ENCODE measurements around the gene GPATCH8. TPM values are rescaled to one million over a fixed set of nuclear protein-coding genes. Genes with fewer than 3 reads are reported as not detected.

Gene GPATCH8
- total and polyA plus RNA-seq, 9 of the 15 experiments (the other 6 are each of a cell fraction or from before 2014, with no cell fraction given) = 10.6 to 29.6 (median 13.2) TPM

DNA sequence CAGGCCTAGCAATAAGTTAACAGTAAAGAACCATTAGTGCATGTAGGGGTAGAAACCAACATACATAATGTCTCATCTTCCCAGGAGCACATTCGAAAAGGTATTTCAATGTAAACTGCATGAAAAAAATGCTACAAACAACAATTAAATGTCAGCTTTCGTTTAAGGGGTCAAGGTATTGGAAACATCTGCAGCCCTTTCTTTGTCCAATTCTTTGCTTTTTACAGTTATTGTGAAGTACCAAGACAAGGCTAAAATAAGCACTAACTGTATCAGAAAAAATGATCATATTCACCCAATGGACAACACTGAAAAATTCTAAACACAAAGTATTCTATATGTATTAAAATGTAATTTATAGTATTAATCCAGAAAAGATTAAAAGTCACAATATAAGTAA, 37.9 kb downstream of the GPATCH8 start:
- 77% methylated on average over 2 of the region's 2 CpGs for WGBS (ENCODE audit: insufficient coverage, low coverage, missing lambda C conversion rate)
- ChIA-PET CTCF (ENCODE audit: low intra/inter-chr PET ratio) (no interaction called here), POLR2A (interaction anchor here (1.2 kb wide), 1 partner anchor 9 kb away, joined by 3 read pairs; no protein-coding TSS in a partner anchor)
- in situ Hi-C loops (cut with MboI) (no loop called here), intact Hi-C loops (cut with micrococcal nuclease) (no loop called here)
- no peak overlapping the region for H3K4me3 ChIP-seq
- no peaks in the 10 kb centered on the region for H3K9me1 ChIP-seq (ENCODE audit: control insufficient read depth, insufficient read depth, low read length)
- no peak overlapping the region for H3K27ac ChIP-seq (ENCODE audit: extremely low read depth, low read depth, low read length)
- ATAC-seq (no peak), FAIRE-seq (no peak), DNase-seq (ENCODE audit: extremely low read depth in 1 of 4, low spot score in 3 of 4) (no peak)
- no peak overlapping the region for H3K9ac ChIP-seq (ENCODE audit: insufficient read depth in 1 of 2, low read depth in 2 of 2, low read length in 2 of 2)
- BruUV-seq (replicated peaks) = no TSS peak
- H3K4me2 ChIP-seq (ENCODE audit: insufficient read depth, low read length) = no peak overlapping the region
- no peaks in the 10 kb centered on the region for H4K20me1 ChIP-seq (replicated peaks; ENCODE audit: control insufficient read depth, insufficient read depth, low read length)
- H3K79me2 ChIP-seq (ENCODE audit: control insufficient read depth, insufficient read depth, low read length) = peaks cover 39% of the 10 kb centered on the region
- no peaks in the 10 kb centered on the region for H3K9me3 ChIP-seq (replicated peaks; ENCODE audit: control insufficient read depth, insufficient read depth, low read depth, low read length)
- no peak overlapping the region for H2AFZ ChIP-seq (ENCODE audit: low read depth, low read length)
- H3K36me3 ChIP-seq (ENCODE audit: control insufficient read depth, insufficient read depth, low read length) = peaks cover 7% of the 10 kb centered on the region; the same call in 1 of the 3 replicates
- H3K27me3 ChIP-seq (ENCODE audit: control insufficient read depth in 2 of 2, insufficient read depth in 2 of 2, low read length in 2 of 2) = no peaks in the 10 kb centered on the region
- TF ChIP-seq ZNF507 (tag; conservative IDR thresholded peaks at IDR 0.05) = peak; percentile 95
- TF ChIP-seq ZBTB7A (IDR thresholded peaks at IDR 0.05; ENCODE audit: borderline replicate concordance, control insufficient read depth, low read depth, low read length) = no peak
- TF ChIP-seq RBM25 (IDR thresholded peaks at IDR 0.05; ENCODE audit: low read depth, low read length, severe bottlenecking) = peak; percentile 12
- TF ChIP-seq ZNF354B (CRISPR knock-in tag; IDR thresholded peaks at IDR 0.05) = peak; percentile 77
- TF ChIP-seq GATAD2A (IDR thresholded peaks at IDR 0.05) = no peak
- TF ChIP-seq NCOR1 (IDR thresholded peaks at IDR 0.05) = no peak
- TF ChIP-seq CREM (IDR thresholded peaks at IDR 0.05; ENCODE audit: low read depth) = no peak
- 0 out of 5 replicates have a peak, but pooled peaks cover 0 to 2% of the 10 kb centered on the region in 2 experiments for H3K4me1 ChIP-seq (replicated peaks in 1 of 2; ENCODE audit: control insufficient read depth in 2 of 2, insufficient read depth in 2 of 2, low read length in 2 of 2)

DNA sequence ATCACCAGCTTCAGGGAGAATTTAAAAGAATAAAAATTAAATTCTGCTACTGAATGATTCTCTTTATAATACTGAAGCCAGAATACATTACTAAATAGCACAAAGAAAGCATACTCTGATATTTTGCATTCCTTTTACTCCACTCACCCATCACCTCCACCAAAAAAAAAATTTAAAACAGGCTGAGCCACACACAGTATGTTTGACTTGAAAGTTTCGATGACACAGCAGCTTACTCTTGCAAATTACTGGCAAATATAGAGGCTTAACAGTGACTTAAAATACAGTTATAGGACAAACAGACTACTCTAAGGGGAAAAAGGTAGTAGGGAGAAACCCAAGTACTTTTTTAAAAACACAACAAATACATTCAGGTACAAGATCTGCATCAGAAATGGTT, 39.2 kb downstream of the GPATCH8 start:
- peaks cover 29% of the 10 kb centered on the region for H3K79me2 ChIP-seq (ENCODE audit: control insufficient read depth, insufficient read depth, low read length)
- intact Hi-C loops (cut with micrococcal nuclease) = no loop called here
- peaks cover 7% of the 10 kb centered on the region; the same call in 1 of the 3 replicates for H3K36me3 ChIP-seq (ENCODE audit: control insufficient read depth, insufficient read depth, low read length)
- in situ Hi-C loops (cut with MboI) = no loop called here
- no peaks in the 10 kb centered on the region for H3K9me1 ChIP-seq (ENCODE audit: control insufficient read depth, insufficient read depth, low read length)
- H3K9me3 ChIP-seq (replicated peaks; ENCODE audit: control insufficient read depth, insufficient read depth, low read depth, low read length) = no peaks in the 10 kb centered on the region
- CTCF ChIA-PET (ENCODE audit: low intra/inter-chr PET ratio) = no interaction called here
- POLR2A ChIA-PET = interaction anchor here (1.2 kb wide), 1 partner anchor 10 kb away, joined by 3 read pairs; no protein-coding TSS in a partner anchor
- H3K4me3 ChIP-seq = no peak overlapping the region
- H3K27ac ChIP-seq (ENCODE audit: extremely low read depth, low read depth, low read length) = no peak overlapping the region; the same call in 2 of the 3 replicates
- no peak overlapping the region for H2AFZ ChIP-seq (ENCODE audit: low read depth, low read length)
- FAIRE-seq (no peak), DNase-seq (ENCODE audit: extremely low read depth in 1 of 4, low spot score in 3 of 4) (no peak), ATAC-seq (no peak)
- BruUV-seq (replicated peaks) = no TSS peak
- 0 out of 5 replicates have a peak, but pooled peaks cover 0 to 2% of the 10 kb centered on the region in 2 experiments for H3K4me1 ChIP-seq (replicated peaks in 1 of 2; ENCODE audit: control insufficient read depth in 2 of 2, insufficient read depth in 2 of 2, low read length in 2 of 2)
- no peak overlapping the region for H3K4me2 ChIP-seq (ENCODE audit: insufficient read depth, low read length)
- H3K9ac ChIP-seq (ENCODE audit: insufficient read depth in 1 of 2, low read depth in 2 of 2, low read length in 2 of 2) = no peak overlapping the region
- H3K27me3 ChIP-seq (ENCODE audit: control insufficient read depth in 2 of 2, insufficient read depth in 2 of 2, low read length in 2 of 2) = no peaks in the 10 kb centered on the region
- WGBS (ENCODE audit: insufficient coverage, low coverage, missing lambda C conversion rate) = 80% methylated on average over 1 of the region's 1 CpG
- no peaks in the 10 kb centered on the region for H4K20me1 ChIP-seq (replicated peaks; ENCODE audit: control insufficient read depth, insufficient read depth, low read length)
- peak; percentile 41 for TF ChIP-seq C11orf30 (IDR thresholded peaks at IDR 0.05; ENCODE audit: low read depth)
- no peak for TF ChIP-seq POLR3A (IDR thresholded peaks at IDR 0.05; ENCODE audit: borderline replicate concordance, extremely low read depth, insufficient read depth, insufficient read length)
- TF ChIP-seq, protein P1, sequence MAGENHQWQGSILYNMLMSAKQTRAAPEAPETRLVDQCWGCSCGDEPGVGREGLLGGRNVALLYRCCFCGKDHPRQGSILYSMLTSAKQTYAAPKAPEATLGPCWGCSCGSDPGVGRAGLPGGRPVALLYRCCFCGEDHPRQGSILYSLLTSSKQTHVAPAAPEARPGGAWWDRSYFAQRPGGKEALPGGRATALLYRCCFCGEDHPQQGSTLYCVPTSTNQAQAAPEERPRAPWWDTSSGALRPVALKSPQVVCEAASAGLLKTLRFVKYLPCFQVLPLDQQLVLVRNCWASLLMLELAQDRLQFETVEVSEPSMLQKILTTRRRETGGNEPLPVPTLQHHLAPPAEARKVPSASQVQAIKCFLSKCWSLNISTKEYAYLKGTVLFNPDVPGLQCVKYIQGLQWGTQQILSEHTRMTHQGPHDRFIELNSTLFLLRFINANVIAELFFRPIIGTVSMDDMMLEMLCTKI (IDR thresholded peaks at IDR 0.05; ENCODE audit: partially characterized antibody) = no peak
- peak; percentile 57 for TF ChIP-seq ZNF316 (IDR thresholded peaks at IDR 0.05)

All from K562 (cell line).